Neuronal stem cell (in vitro differentiated cells): ENCODE measurements around the gene ARIH1.
A peak's percentile ranks its signal among the peaks of the same experiment; 100 is the strongest.
"Not testable (repeated sequence)": the region's sequence is repeated elsewhere in the genome, so short reads cannot be mapped to it uniquely, and the experiment has no call there.

Source experiments
- DNase-seq: peaks from one replicate; pipeline ENCODE4 v3.0.0-alpha.2; 2013; ENCODE audit warnings: low spot score
- H2AFZ ChIP-seq: one replicate; pipeline ENCODE4 v1.6.1; 2013; ENCODE audit warnings: mild to moderate bottlenecking, low read length, inconsistent platforms
- H2AK5ac ChIP-seq: 2 replicates; pipeline ENCODE4 v1.6.1; 2013; ENCODE audit warnings: low read depth, mild to moderate bottlenecking, inconsistent platforms, low read length, moderate library complexity, mixed read lengths
- H2BK120ac ChIP-seq: 2 replicates; pipeline ENCODE4 v1.6.1; 2013; ENCODE audit warnings: low read depth, mild to moderate bottlenecking, inconsistent platforms, low read length, moderate library complexity, mixed read lengths
- H2BK12ac ChIP-seq: one replicate; pipeline ENCODE4 v1.6.1; 2013; ENCODE audit warnings: low read length, inconsistent platforms
- H2BK15ac ChIP-seq: 2 replicates; pipeline ENCODE4 v1.6.1; 2013; ENCODE audit warnings: mild to moderate bottlenecking, low read length, inconsistent platforms, mixed read lengths
- H2BK5ac ChIP-seq: one replicate; pipeline ENCODE4 v1.6.1; 2013; ENCODE audit warnings: inconsistent platforms, mild to moderate bottlenecking, low read length, moderate library complexity
- H3K14ac ChIP-seq: one replicate; pipeline ENCODE4 v1.6.1; 2013; ENCODE audit warnings: low read length, inconsistent platforms
- H3K18ac ChIP-seq: 2 replicates; pipeline ENCODE4 v1.6.1; 2013; ENCODE audit warnings: low read length, inconsistent platforms
- H3K23ac ChIP-seq: 2 replicates; pipeline ENCODE4 v1.6.1; 2013; ENCODE audit warnings: low read depth, mild to moderate bottlenecking, mixed read lengths, low read length, inconsistent platforms; ENCODE audit not compliant: poor library complexity
- H3K27ac ChIP-seq: replicated peaks from 3 replicates; pipeline ENCODE4 v1.5.1; 2013; ENCODE audit warnings: low read length, inconsistent platforms
- H3K27me3 ChIP-seq, 3 experiments: 2 replicates each; pipeline ENCODE4 v1.6.1; 2013; ENCODE audit warnings: low read length in 3 of 3, mild to moderate bottlenecking in 2 of 3, inconsistent platforms in 1 of 3, low read depth in 1 of 3, mixed read lengths in 1 of 3, moderate library complexity in 1 of 3; ENCODE audit not compliant: control insufficient read depth in 3 of 3, insufficient read depth in 3 of 3
- H3K36me3 ChIP-seq, 2 donors: replicated peaks in 1 of 2; 2 replicates each; pipeline ENCODE4 v1.6.1; 2013; ENCODE audit warnings: low read length in 2 of 2; ENCODE audit not compliant: control insufficient read depth in 2 of 2, insufficient read depth in 2 of 2
- H3K4ac ChIP-seq: 2 replicates; pipeline ENCODE4 v1.6.1; 2013; ENCODE audit warnings: inconsistent platforms, mild to moderate bottlenecking, low read length, moderate library complexity
- H3K4me1 ChIP-seq, 2 donors: 1 replicate in 1 of 2; 2 replicates in 1 of 2; pipeline ENCODE4 v1.6.1; 2013; ENCODE audit warnings: low read length in 2 of 2, low read depth in 1 of 2; ENCODE audit not compliant: control insufficient read depth in 2 of 2, insufficient read depth in 1 of 2
- H3K4me2 ChIP-seq: one replicate; pipeline ENCODE4 v1.6.1; 2013; ENCODE audit warnings: mild to moderate bottlenecking, low read length, inconsistent platforms; ENCODE audit not compliant: insufficient read depth, poor library complexity, severe bottlenecking
- H3K4me3 ChIP-seq, 2 donors: 2 replicates each; pipeline ENCODE4 v1.5.1; 2013; ENCODE audit warnings: low read length in 2 of 2, mild to moderate bottlenecking in 2 of 2, inconsistent platforms in 1 of 2, moderate library complexity in 1 of 2
- H3K79me1 ChIP-seq: one replicate; pipeline ENCODE4 v1.6.1; 2013; ENCODE audit warnings: low read depth, mild to moderate bottlenecking, inconsistent platforms, low read length, moderate library complexity
- H3K9ac ChIP-seq: one replicate; pipeline ENCODE4 v1.6.1; 2013; ENCODE audit warnings: mild to moderate bottlenecking, low read depth, low read length, inconsistent platforms; ENCODE audit not compliant: poor library complexity
- H3K9me3 ChIP-seq, 2 donors: replicated peaks in 1 of 2; 2 replicates each; pipeline versions ENCODE3 to v1.6.1; 2013; ENCODE audit warnings: low read length in 2 of 2, mild to moderate bottlenecking in 2 of 2, inconsistent platforms in 1 of 2, low read depth in 1 of 2, mixed read lengths in 1 of 2, moderate library complexity in 1 of 2; ENCODE audit not compliant: control insufficient read depth in 2 of 2, insufficient read depth in 1 of 2
- H4K8ac ChIP-seq: one replicate; pipeline ENCODE4 v1.6.1; 2013; ENCODE audit warnings: low read depth, mild to moderate bottlenecking, inconsistent platforms, low read length, moderate library complexity
- H4K91ac ChIP-seq: one replicate; pipeline ENCODE4 v1.6.1; 2013; ENCODE audit warnings: low read length, low read depth, mild to moderate bottlenecking, inconsistent platforms; ENCODE audit not compliant: poor library complexity
- WGBS, 2 donors: extraction: QIAGEN DNeasy Blood & Tissue Kit; methylation state at CpG; one replicate each; pipeline ENCODE4 v1.1.7; 2013; ENCODE audit warnings: missing lambda C conversion rate in 2 of 2, mixed read lengths in 1 of 2; ENCODE audit not compliant: insufficient read length in 2 of 2, insufficient replicate concordance in 1 of 2; ENCODE audit errors: extremely low coverage in 2 of 2; 5-methylcytosine and 5-hydroxymethylcytosine counted together

ARIH1 gene

GRCh38 chr15:72629068-72629570, 155.0 kb downstream of the ARIH1 start:
- not testable (repeated sequence) for H3K18ac ChIP-seq, H2AFZ ChIP-seq

DNA sequence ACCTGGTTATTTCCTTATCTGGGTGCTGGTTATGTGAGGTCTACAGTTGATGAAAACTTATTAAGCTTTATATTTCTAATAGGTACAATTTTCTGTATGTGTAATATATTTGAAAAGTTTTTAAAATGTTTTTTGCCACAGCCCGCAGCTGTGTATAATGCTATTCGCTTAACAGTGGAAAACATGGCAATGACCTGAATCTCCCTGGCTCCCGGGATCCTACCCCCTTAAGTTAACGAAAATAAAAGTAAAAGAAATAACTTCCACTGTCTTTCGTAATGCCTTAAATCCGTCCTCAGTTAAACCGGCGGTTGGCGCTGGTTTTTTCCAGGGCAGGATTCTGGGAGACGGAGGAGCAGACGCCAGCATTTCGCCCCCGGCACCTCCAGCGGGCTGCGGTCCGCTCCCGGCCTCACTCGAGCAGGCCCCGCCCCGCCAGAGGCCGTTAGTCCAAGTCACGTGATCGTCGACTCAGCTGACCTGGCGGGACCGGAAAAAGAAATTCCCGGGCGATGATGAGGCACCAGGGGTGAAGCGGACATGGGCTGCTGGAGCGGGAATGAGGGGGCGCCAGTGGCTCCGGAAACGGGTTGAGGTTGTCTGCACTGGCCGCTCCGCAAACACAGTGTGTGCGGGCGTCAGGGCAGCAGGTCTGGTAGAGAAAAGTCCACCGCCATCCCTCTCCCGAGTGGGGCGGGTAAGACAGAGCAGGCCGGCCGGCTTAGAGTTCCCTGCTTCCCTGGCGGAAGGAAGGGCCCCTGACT, 162.6 kb downstream of the ARIH1 start:
- Histone ChIP-seq H2AFZ (peak overlapping the region; percentile 68), H3K4me3 (peak overlapping the region; percentile 47 to 73), H3K4me2 (peak overlapping the region; percentile 25)
- H2BK12ac ChIP-seq, H3K27ac ChIP-seq, H2BK15ac ChIP-seq, H3K4me1 ChIP-seq, H3K14ac ChIP-seq, H3K4ac ChIP-seq, H3K79me1 ChIP-seq, H4K91ac ChIP-seq, H3K36me3 ChIP-seq, H3K18ac ChIP-seq, H2BK5ac ChIP-seq, H3K9me3 ChIP-seq, H4K8ac ChIP-seq, H3K23ac ChIP-seq, H2BK120ac ChIP-seq, H2AK5ac ChIP-seq, H3K27me3 ChIP-seq, H3K9ac ChIP-seq: not testable (repeated sequence)
- WGBS, 2 donors, result no CpG with 5 or more reads among the region's 43 CpGs
- DNase-seq, result peak; percentile 53

More at GRCh38 chr15:72629068-72629570, 155.0 kb downstream of the ARIH1 start:
- Histone ChIP-seq H2BK5ac (peak overlapping the region; percentile 24), H3K14ac (peak overlapping the region; percentile 82)
- not testable (repeated sequence) for H2AK5ac ChIP-seq, H3K79me1 ChIP-seq, DNase-seq, H2BK12ac ChIP-seq, H3K27ac ChIP-seq, H3K36me3 ChIP-seq, H3K23ac ChIP-seq, H3K4me2 ChIP-seq, H3K4ac ChIP-seq, H4K8ac ChIP-seq, H3K4me1 ChIP-seq, H2BK120ac ChIP-seq, H2BK15ac ChIP-seq, H4K91ac ChIP-seq, H3K9me3 ChIP-seq, H3K4me3 ChIP-seq, H3K9ac ChIP-seq, H3K27me3 ChIP-seq
- WGBS, 2 donors, result no CpG with 5 or more reads among the region's 7 CpGs

DNA sequence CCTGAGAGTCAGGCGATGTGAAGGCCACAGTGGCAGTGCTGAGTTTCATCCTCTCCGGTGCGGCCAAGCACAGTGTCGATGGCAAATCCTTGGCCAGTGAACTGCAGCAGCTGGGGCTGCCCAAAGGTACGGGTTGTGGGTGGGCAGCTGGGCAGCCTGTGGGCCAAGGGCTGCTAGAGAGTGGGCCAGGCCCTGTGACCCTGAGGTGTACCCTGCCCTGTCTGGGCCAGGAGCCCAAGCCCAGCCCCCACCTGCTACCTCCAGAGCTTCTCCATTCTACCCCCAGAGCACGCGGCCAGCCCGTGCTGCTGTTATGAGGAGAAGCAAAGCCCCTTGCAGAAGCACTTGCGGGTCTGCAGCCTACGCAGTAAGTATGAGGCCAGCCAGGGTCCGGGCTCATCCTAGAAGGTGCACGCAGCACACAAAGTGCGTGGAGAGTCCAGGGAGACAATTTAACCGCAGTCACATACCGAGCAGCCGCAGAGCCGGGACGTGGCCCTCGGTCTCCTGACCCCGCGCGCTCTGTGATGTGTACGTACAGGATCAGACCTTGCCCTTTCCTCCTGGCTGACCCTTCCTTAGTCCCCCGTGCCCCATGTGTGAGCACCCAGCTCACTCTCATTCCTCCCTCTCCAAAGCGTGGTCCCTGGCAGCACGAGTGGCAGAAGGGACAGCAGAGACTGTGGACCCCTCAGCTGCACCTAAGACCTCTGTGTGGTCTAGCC, 165.8 kb downstream of the ARIH1 start:
- H3K79me1 ChIP-seq, H3K23ac ChIP-seq, H3K18ac ChIP-seq, H4K91ac ChIP-seq, H3K4me2 ChIP-seq, H2AK5ac ChIP-seq, H4K8ac ChIP-seq, H3K27ac ChIP-seq, H3K9me3 ChIP-seq, H3K14ac ChIP-seq, H2BK120ac ChIP-seq, H2AFZ ChIP-seq, H2BK12ac ChIP-seq, H3K36me3 ChIP-seq, H3K4ac ChIP-seq, H2BK15ac ChIP-seq, DNase-seq, H3K4me3 ChIP-seq, H2BK5ac ChIP-seq, H3K27me3 ChIP-seq, H3K9ac ChIP-seq, H3K4me1 ChIP-seq: not testable (repeated sequence)
- no CpG with 5 or more reads among the region's 26 CpGs for WGBS, 2 donors

DNA sequence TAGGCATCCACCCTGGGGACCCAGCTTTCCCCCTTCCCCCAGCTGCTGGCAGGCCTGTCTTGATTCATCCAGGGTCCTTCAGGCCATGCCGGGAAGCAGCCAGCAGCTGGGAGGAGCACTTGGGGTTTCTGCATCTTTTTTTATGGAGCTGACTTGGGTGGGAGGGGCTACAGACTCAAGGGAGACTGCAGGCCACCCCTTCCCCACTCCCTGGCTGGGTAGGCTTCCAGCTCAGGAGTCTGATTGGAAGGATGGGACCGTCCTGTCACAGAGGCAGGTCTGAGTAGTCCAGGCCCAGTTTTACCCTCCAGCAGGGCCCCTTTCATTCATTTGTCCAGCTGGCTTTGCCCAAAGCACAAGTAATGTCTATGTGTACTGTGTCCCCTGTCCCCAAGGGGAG, 168.1 kb downstream of the ARIH1 start:
- H3K4me2 ChIP-seq, DNase-seq, H3K36me3 ChIP-seq, H3K9ac ChIP-seq, H3K4me3 ChIP-seq, H3K18ac ChIP-seq, H4K8ac ChIP-seq, H3K79me1 ChIP-seq, H3K9me3 ChIP-seq, H2BK12ac ChIP-seq, H2BK15ac ChIP-seq, H2AK5ac ChIP-seq, H3K14ac ChIP-seq, H3K4me1 ChIP-seq, H3K27me3 ChIP-seq, H3K23ac ChIP-seq, H2BK120ac ChIP-seq, H2BK5ac ChIP-seq, H2AFZ ChIP-seq, H4K91ac ChIP-seq, H3K27ac ChIP-seq, H3K4ac ChIP-seq: not testable (repeated sequence)
- no CpG with 5 or more reads among the region's 2 CpGs for WGBS, 2 donors
